ENCODE data around the gene PCBP3. TPM values are rescaled to one million over a fixed set of nuclear protein-coding genes. Genes with fewer than 3 reads are reported as not detected.

The PCBP3 gene
- total RNA-seq, 6 experiments from 2014 or later: 0.37 to 1.5 (median 0.69) TPM

GRCh38 chr21:45966791-45967394, 323.4 kb downstream of the PCBP3 start:
- Histone ChIP-seq H3K27ac (no peak overlapping the region), H3K9me3 (no peaks in the 10 kb centered on the region), H3K27me3 (no peaks in the 10 kb centered on the region), H3K4me3 (no peak overlapping the region), H3K36me3 (no peaks in the 10 kb centered on the region), H3K4me1 (peaks cover 0 to 10% (median 5%) of the 10 kb centered on the region in 4 donors)
- intact Hi-C loops (cut with DNase I): no loop called here
- DNase-seq (no peak), ATAC-seq (no peak)
- WGBS (ENCODE audit: insufficient coverage, low coverage, low lambda C conversion rate, missing lambda C conversion rate): 66% methylated on average over 7 of the region's 9 CpGs
- TF ChIP-seq CTCF (IDR thresholded peaks at IDR 0.05): no peak

- no peak for ATAC-seq
- no peak overlapping the region for H3K4me3 ChIP-seq
- DNase-seq: no peak
- no peaks in the 10 kb centered on the region for H3K36me3 ChIP-seq
- H3K9me3 ChIP-seq: no peaks in the 10 kb centered on the region
- intact Hi-C loops (cut with DNase I): no loop called here
- peaks cover 0 to 8% of the 10 kb centered on the region in 2 donors for H3K27me3 ChIP-seq
- 67% methylated on average over 10 of the region's 22 CpGs for WGBS (ENCODE audit: insufficient coverage, low coverage, low lambda C conversion rate, missing lambda C conversion rate)
- peaks cover 0 to 34% (median 9%) of the 10 kb centered on the region in 4 donors for H3K4me1 ChIP-seq
- H3K27ac ChIP-seq: no peak overlapping the region
- TF ChIP-seq CTCF (IDR thresholded peaks at IDR 0.05) (no peak), POLR2A (IDR thresholded peaks at IDR 0.05) (no peak)
Observed at GRCh38 chr21:45969921-45970673, 326.6 kb downstream of the PCBP3 start.

- Histone ChIP-seq H3K27ac (no peak overlapping the region), H3K4me1 (peaks cover 0 to 25% (median 6%) of the 10 kb centered on the region in 4 donors), H3K27me3 (peaks cover 0 to 10% of the 10 kb centered on the region in 2 donors), H3K9me3 (no peaks in the 10 kb centered on the region), H3K36me3 (no peaks in the 10 kb centered on the region), H3K4me3 (no peak overlapping the region)
- 0% methylated on average over 4 of the region's 25 CpGs for WGBS (ENCODE audit: insufficient coverage, low coverage, low lambda C conversion rate, missing lambda C conversion rate)
- TF ChIP-seq POLR2A (IDR thresholded peaks at IDR 0.05) (no peak), CTCF (IDR thresholded peaks at IDR 0.05) (peak; percentile 80 to 90 (median 88))
- intact Hi-C loops (cut with DNase I): no loop called here
- DNase-seq (peak in 2 of 3 donors; percentile 57 to 62), ATAC-seq (peak; percentile 62 to 76 (median 69))
Observed at GRCh38 chr21:45970674-45971615, 327.4 kb downstream of the PCBP3 start.

- Histone ChIP-seq H3K9me3 (no peaks in the 10 kb centered on the region), H3K36me3 (no peaks in the 10 kb centered on the region), H3K4me3 (no peak overlapping the region), H3K27ac (peak overlapping the region in 2 of 3 donors; percentile 42 to 72), H3K27me3 (peaks cover 0 to 10% of the 10 kb centered on the region in 2 donors), H3K4me1 (peaks cover 0 to 25% (median 5%) of the 10 kb centered on the region in 4 donors)
- no peak for TF ChIP-seq CTCF (IDR thresholded peaks at IDR 0.05)
- TF ChIP-seq POLR2A (IDR thresholded peaks at IDR 0.05): no peak
- DNase-seq (no peak), ATAC-seq (no peak)
- 80% methylated on average over 3 of the region's 20 CpGs for WGBS (ENCODE audit: insufficient coverage, low coverage, low lambda C conversion rate, missing lambda C conversion rate)
- intact Hi-C loops (cut with DNase I): no loop called here
Observed at GRCh38 chr21:45971616-45972352, 328.3 kb downstream of the PCBP3 start.

Measured in right lobe of liver (tissue), 6 donors.